LoVo (cell line): Measurements from ENCODE around the gene TTC19.
A peak's percentile ranks its signal among the peaks of the same experiment; 100 is the strongest.

Experiments
- DNase-seq: peaks from one replicate; pipeline ENCODE4 v3.0.0-alpha.2; 2016; ENCODE audit warnings: low spot score

TTC19 gene

DNA sequence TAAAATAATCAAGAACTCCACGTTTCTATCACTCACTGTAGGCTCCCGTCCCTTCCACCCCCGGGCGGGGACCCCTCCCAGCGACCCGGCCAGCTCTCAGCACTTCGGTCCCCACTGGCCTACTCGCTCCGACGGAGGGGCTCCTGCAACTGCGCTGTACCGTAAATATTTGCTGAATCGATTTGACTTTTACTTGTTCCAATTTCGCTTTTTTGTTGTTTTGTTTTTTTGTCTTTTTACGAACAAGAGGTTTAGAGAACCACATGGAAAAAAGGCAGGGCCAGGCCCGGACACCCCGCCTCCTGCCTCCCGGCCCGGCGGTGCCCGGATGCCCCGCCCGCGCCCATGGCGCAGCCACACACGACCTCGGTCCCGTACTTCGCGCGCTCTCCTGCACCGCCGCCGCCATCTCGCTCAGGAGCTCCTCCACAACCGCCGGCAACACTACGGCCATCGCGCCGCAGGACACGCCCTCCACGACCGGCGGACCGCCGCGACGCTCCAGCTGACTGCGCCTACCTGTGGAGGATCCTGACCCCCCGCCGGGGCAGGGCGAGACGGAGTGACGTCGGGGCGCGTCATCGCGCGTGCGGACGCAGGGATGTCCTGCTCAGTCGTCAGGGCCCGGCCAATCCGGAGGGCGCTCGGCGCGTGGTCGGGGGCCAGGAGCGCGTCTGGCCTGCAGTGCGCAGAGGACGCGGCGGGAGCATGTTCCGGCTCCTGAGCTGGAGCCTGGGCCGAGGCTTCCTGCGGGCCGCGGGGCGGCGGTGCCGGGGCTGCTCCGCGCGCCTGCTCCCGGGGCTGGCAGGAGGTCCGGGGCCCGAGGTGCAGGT lies at the start of gene TTC19, which contains the start of gene ZSWIM7:
Gene TTC19 (plus strand): TSS at position 684 of the 833 bp plus-strand sequence. CDS start 25 bp downstream, at position 709.
Gene ZSWIM7 (minus strand): TSS at position 564 of the 833 bp plus-strand sequence. CDS start 110 bp downstream, at position 454.
- peak; percentile 97 for DNase-seq

DNA sequence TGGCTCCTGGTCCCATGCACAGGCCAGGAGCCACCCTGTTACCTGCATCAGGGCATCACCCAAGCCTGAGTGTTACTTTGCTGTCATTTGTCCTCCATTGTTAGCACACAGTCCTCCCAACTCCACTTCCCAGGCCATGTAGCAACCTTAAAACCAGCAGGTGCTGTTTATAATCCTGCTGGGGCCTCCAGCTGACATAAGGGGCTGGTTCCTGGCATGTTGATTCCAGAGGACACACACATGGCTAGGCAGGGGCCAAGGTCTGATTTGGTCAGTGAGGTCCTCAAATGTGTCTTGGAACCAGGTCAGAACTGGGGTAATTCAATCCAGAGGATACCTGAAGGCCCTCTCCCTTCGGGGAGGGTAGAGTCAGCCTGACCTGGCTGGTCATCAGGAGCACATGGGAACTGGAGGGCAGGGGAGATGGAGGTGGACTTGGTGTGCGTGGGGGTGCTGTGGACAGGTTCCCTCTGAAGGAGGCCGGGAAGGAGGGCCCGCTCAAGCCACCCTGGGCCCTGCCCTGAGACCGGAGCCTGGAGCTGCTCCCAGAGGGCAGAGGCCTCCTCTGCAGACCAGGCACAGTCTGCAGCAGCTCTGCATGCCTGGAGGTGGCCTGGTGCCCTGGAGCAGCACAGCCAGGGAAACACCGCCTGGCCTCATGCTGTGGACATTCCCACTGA lies 48.1 kb upstream of the TTC19 start:
- no peak for DNase-seq

DNA sequence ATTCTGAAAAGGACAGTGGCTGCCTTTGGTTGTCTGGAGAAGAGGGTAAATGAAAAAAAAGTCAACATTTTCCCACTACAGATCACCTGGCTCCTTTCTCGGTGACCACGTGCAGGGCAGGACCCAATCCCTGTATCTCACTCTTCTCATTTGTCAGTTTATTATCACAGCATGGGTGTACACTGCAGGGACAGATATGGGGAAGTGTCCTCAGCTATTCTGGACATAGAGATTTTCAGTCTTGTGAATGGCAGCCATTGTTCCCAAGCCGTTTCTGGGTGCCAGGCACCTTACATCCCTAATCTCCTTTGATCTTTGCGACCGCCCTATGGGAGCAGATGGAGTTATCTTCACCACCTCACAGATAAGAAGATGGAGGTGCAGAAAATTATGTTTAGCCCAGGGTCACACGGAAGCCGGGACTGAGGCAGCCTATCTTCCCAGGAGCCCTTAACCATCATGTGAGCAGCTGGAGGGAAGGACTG lies 47.5 kb upstream of the TTC19 start:
- no peak for DNase-seq

- DNase-seq, result no peak
Measured at GRCh38 chr17:15952916-15953790, 46.5 kb upstream of the TTC19 start.

DNA sequence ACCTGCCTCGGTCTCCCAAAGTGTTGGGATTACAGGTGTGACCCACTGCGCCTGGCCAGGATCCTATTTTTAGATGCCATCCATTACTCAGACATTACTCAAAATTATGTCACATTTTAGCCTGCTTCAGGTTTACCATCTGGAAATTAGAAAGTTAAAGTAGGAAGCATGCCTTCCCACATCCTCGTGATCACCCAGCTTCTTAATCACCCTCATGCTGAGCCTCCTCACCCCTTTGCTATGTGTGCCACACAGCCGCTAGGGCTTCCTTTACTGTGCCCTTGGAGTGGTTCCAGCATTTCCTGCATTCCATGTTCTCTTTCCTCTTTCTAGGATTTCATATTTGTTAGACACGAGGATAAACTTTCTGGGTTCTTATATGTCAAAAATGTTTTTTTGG lies 45.4 kb upstream of the TTC19 start:
- DNase-seq, result peak; percentile 69

GRCh38 chr17:15955793-15956541 lies 43.7 kb upstream of the TTC19 start:
- no peak for DNase-seq

DNA sequence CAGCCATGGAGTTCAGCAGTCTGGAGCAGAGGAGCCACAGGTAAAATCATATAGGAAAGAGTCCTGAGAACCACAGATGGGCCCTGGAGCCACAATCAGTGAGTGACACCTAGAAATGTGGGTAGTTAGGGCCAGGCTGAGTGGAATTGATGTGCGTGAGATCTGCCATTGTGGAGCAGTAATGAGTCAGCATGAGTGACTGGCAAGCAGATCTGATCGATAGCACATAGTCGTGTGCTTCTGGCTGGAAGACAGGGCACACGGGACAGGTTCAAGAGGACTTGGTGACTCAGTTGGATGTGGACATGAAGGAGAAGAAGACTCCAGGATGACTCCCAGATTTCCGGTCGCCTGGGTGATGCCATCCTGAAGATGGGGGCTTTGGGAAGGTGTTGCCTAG lies 42.4 kb upstream of the TTC19 start:
- no peak for DNase-seq

DNA sequence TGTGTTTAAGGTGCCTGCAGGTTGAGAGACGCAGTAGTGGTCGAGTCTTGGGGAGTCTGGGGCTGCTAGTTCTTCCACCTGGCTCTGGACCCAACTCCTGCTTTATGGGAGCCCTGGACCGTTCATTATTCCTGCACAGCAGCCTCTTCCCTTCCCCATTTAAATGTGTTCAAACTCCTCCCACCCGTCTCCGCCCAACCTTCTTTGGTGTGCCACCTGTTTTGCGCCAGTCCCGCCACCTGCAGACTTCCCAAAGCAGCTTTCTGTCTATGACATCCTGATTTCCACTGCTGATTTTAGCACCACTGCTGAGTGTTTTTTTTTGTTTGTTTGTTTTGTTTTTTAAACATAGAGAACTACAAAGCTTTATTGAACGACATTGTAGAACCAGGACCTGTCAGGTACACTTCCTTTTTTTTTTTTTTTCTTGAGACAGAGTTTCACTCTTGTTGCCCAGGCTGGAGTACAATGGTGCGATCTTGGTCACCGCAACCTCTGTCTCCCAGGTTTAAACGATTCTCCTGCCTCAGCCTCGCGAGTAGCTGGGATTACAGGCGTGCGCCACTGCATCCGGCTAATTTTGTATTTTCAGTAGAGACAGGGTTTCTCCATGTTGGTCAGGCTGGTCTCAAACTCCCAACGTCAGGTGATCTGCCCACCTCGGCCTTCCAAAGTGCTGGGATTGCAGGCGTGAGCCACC lies 41.9 kb upstream of the TTC19 start:
- no peak for DNase-seq

- DNase-seq, result no peak
Measured at GRCh38 chr17:15958484-15958854, 41.2 kb upstream of the TTC19 start.

- peak; percentile 75 for DNase-seq
Measured at GRCh38 chr17:15963670-15964110, 35.9 kb upstream of the TTC19 start.

DNA sequence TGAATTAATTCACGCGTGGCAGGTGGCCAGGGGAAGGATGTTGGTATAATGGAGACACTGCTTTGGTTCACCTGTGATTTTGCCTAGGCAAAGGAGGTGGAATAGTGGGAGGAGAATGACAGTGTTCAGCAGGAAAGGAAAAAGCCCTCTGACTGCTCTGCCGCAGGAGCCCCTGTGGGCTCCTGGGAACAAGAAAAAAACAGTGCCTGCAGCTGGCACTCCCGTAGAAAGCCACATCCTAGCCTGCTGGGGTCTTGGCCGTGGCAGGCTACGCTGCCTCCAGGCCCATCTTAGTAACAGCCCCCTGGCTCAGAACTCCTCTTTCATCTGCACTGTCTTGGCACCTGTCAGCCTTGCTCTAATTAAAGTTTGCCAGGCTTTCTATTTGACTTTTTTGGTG lies 34.1 kb upstream of the TTC19 start:
- DNase-seq, result no peak

DNA sequence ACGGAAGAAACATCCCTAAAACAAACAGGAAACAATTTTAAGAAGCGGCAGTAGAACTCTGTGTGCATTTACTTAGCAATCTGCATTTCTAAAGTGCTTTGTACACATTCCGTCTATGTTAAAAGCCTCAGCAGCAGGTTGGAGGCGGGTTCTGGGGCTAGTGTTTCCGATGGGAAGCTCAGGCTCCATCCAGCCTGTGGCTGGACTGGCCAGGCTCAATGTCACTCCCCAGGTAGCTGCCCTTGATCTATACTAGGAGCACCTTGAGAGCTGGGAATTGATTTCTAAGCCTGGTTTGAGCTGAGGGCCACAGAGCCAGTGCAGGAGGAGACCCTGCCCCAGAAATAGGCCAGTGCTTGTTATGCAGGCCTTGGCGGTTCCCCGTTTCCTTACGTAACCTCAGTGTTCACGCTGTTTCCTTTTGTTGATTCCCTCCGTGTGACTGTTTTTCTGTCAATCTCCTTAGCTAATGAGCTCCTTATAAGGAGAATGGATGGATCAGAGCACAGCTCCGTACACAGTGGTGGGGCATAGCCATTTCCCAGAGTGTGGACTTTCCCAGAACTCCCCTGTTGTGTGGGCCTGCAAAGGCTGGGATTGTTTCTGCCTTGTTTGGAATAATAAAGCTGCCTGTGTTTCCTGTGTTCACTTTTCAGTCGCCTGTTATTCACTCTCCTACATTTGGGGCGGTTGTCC lies 33.3 kb upstream of the TTC19 start:
- DNase-seq, result no peak

- DNase-seq, result peak; percentile 90
Measured at GRCh38 chr17:15966879-15967248, 32.8 kb upstream of the TTC19 start.

DNA sequence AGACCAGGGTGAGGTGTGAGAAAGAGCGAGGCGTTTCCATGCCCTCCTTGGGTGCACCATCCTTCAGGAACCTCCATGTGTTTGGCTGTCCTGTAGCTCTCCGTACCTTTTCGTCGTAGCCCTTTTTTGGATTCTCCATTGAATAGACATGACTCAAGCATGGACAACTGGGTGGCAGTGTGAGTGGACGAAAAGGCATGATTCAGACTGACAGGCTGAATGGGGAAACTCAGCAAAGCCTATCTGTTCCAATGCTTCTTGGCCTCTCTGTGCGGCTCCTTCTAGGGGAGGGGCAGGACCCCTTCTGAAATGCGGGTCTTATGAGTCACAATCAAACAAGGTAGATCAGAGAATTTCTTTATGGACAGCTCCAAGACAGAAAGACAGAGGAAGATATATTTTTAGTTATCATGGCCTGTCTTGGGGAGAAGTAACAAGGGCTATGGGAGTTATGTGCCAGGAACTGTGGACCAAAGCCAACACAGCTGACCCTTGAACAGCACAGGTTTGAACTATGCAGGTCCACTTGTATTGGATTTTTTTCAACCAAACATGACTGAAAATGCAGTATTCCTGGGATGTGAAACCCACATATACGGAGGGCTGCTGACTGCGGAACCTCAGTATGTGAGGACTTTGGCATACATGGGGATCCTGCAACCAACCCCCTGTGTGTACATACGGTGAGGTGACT lies 31.8 kb upstream of the TTC19 start:
- DNase-seq, result no peak

DNA sequence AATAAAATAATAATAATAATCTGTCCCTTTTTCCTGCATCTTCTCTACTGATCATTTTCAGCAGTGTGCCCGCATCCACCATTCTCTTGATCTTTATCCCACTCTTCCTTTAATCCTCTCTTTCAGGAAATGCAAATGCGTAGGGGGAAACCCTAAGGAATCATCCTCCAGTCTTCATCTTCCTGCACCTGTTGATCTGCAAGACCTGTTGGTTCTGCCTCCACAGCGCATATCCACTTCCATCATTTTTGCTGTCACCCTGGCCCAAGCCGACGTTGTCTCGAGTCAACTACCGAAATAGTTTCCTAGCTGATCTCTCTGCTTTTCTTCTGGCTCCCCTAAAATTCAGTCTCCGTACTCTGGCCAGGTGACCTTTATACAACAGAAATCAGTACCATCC lies 30.2 kb upstream of the TTC19 start:
- no peak for DNase-seq

- no peak for DNase-seq
Measured at GRCh38 chr17:15970500-15970899, 29.1 kb upstream of the TTC19 start.

DNA sequence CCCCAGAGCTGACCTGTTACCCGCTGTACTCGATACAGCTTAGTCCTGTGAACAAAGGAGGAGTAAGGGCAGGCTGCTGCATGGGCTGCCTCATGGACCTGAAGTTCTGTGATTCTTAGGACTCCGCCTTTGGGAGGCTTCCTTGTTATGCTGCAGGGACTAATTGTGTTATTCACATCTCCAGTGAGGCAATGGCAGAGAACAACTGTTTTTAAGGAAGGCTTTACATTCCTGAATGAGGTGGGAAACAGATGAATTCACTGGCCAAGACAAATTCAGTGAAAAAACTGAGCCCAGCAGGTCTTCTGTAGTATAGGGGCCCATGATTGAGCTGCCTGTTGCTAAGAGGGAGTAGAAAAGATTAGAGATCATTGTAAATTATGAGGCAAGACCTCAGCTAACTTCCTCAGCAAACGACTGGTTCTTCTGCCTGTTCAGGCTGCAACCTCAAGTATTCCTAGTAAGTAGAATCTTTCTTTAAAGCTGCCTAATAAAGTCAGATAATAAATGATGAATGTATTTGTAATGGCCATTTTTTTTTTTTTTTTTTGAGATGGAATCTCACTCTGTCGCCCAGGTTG lies 28.4 kb upstream of the TTC19 start:
- no peak for DNase-seq

GRCh38 chr17:15971882-15972281 lies 27.7 kb upstream of the TTC19 start:
- DNase-seq, result no peak

GRCh38 chr17:15972497-15972951 lies 27.1 kb upstream of the TTC19 start:
- no peak for DNase-seq
